HG03139 (cell line): ENCODE results near the gene NIT2.
"Not testable (repeated sequence)": the region's sequence is repeated elsewhere in the genome, so short reads cannot be mapped to it uniquely, and the experiment has no call there.

ENCODE experiments used
- ATAC-seq: cut with Tn5 transposase; IDR thresholded peaks from one replicate; pipeline ENCODE4 v1.9.1; 2021; ENCODE audit not compliant: unreplicated experiment

Gene NIT2

DNA sequence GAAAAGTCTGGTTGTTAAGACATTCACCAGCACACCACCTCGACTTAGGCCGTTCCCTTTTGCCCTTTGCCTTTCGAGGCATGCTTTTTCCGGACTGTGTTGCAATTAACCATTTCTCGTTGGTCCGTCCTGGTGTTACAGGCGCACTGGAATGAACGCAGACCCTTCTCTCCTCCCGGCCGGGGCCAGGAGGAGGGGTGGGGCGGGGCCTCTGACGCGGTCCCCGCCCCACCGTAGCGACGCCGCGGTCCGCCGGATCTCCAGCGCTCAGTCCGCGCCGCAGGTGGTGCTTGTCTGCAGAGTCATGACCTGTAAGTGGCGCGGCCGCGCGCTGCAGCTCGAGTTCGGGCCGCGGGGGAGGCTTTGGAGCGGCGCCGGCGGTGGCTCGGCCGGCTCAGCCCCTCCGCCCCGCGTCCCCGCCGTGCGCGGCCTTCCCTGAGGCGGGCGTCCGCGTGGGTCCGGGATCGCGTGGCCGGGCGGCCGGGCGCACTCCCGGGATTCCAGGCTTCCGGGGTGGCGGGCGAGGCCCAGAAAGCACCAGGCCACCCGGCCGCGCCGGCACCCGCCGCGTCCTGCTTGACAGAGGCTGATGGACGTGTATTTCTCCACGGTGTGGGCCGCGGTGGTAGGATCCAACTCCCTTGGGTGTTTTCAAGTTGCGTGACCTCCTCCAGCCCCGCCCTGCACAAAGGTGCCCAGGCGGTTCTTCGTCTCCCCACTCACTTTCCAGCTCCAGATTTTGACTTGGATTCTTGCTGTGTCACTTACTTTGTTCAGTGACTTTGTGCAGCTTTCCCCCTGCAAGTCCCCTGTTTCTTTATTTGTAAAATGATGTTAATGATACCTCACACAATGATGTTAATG lies at the start of gene NIT2:
TSS of gene NIT2 (plus strand) at position 270 of the 864 bp plus-strand sequence. CDS start at position 305, 35 bp downstream.
- peak; percentile 96 for ATAC-seq

GRCh38 chr3:100288288-100288894 lies 46.2 kb upstream of the NIT2 start:
- ATAC-seq: no peak

- ATAC-seq: no peak
Observed at GRCh38 chr3:100289339-100289738, 45.2 kb upstream of the NIT2 start.

GRCh38 chr3:100295089-100295488 lies 39.5 kb upstream of the NIT2 start:
- ATAC-seq: no peak

DNA sequence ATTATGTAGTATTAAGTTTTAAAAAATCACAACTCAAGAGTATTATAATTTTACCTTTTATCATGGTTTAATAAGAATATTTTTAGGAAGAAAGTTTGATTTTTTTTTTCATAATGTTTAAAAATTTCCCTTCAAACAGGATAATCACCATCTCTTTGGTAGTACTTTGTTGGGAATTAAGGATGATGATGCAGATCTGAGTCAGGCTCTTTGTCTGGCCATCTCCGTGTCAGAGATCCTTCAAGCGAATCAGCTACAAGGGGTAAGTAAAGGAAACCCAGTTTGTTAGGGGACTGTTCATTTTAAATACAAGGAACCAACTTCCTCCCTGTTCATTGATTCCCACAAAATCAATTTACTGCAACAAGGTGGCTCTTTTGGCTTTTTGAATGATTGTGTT lies 36.8 kb upstream of the NIT2 start:
- ATAC-seq: no peak

DNA sequence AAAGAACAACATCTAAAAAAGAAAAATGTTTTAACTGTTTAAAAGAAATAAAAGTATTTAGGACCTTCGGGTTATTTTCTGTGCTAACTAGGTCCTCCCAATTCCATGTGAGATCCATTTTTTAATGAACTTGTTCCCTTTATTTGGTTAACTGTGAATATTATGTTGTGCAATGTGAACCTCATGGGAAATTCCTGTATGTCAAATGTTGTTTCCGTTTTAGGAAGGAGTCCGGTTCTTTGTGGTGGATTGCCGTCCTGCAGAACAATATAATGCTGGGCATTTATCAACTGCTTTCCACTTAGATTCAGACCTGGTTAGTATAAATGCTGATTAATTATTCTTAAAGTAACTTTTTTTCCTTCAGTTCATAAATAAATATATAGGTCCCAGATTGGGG lies 35.5 kb upstream of the NIT2 start:
- no peak for ATAC-seq

DNA sequence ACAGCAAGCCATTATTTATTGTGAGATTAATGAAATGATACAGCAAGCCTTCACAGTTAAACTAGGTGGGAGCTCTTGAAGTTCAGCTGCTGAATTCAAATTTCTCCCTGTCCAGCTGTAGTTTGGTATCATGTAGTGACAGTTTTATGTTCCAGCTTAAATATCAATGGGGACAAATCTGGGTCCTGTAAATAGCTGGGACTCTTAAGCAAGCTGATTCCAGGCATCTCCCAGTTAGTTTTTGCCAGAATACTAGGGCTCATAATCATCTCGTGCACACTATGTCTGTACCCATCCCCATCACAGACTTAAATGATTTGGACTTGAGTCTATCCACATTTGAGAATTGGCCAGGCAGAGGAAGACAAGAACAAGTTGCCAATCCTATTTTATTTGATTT lies 27.9 kb upstream of the NIT2 start:
- ATAC-seq: no peak

DNA sequence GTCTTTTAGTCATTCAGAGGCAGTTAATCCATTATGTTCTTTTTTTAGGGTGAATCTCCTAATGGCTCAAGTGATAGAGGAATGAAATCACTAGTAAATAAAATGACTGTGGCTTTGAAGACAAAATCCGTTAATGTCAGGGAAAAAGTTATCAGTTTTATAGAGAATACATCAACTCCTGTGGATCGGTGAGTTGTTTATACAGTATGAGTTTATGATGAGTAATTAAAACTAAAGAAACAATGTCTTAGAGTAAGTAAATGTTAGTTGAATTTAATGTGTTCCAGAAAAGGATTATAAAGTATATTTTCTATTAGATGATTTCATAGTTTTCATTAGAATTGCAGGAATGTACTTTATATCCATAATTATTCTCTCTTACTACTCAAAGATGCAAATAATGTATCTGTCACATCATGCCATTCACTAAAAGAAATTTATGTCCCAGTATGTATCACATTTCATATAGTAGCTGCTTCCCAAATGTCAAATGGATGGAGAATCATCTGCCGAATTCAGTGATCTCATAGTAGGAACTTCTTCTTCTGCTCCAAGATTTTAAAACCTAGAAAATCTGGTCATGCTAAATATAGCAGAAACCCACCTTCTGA lies 24.1 kb upstream of the NIT2 start:
- ATAC-seq: no peak

DNA sequence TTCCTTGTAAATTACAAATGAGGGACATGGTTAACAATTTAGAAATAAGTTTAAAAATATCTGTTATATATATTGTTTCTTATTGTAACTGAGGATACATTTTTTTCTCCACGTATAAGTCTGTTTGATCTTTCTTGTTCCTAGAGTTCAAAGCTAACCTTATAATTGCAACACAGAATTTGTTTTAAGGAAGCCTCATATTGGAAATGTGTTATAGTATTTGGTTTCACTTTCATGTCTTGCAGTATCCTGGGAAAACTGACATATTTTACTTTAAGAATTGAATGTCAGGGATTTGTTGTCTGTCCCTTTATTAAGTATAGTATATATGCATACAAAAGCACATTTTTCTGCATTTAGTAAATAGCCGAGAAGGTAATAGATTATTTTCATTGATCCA lies 23.5 kb upstream of the NIT2 start:
- no peak for ATAC-seq

DNA sequence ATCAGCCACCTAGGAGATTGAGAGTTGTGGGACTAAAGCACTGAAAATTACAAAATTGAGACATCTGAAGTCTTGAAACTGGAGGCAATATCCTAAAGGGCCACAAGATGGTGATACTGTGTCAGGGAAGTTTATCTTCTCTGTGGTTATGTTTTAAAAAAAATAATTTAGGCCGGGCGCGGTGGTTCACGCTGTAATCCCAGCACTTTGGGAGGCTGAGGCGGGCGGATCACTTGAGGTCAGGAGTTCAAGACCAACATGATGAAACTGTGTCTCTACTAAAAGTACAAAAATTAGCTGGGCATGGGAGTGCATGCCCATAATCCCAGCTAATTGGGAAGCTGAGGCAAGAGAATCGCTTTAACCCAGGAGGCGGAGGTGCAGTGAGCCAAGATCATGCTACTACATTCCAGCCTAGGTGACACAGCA lies 17.9 kb upstream of the NIT2 start:
- ATAC-seq: peak; percentile 67

DNA sequence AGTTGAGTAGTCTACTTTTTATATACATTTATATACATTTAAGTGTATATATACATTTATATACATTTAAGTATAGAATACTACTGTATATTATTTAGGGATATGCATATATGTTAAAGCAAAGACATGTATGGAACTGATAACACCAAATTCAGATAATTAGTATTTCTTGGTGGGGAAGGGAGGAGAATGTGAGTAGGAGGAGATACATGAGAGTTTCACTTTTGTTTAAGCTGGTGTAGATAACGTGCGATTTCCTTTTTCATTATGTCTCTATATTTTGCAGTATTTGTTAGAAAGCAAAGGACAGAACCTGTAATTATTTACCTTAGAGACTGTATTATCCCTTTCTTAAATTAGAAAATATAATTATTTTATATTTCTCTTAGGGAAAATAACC lies 16.6 kb upstream of the NIT2 start:
- ATAC-seq: peak; percentile 66

DNA sequence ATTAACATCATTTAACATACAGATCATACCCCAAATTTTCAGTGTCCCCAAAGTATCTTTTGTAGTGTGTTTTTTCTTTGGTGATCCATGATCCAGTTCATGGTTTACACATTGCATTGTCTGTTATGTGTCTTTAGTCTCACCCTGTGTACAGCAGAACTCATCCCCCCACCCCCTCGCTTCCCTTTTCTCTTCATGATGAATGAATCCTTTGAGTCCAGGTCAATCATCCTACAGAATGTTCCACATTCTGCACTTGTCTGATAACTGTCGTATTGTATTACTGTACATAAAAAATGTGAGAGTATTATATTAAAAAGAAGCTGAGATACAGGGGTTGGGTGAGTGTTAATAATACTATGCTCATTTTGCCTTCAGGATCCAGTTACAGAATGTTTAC lies 14.6 kb upstream of the NIT2 start:
- ATAC-seq: no peak

DNA sequence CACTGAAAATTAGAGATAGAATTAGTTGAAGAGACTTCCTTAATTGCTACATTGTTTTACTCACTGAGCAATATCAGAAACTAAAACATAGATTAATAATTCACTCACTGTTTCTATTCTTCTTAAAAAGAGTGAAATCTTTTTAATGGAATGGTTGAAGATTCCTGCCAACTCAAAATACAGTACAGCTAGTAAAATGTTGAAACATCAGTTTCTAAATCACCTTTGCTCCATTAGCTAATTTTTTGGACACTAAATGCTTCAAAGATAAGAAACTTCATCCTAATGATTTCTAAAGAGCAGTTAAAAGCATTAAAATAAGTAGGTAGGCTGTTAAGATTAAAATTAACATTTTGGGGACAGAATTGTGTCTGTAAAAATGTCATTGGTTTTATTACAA lies 10.5 kb upstream of the NIT2 start:
- no peak for ATAC-seq

- no peak for ATAC-seq
Observed at GRCh38 chr3:100325827-100326226, 8.7 kb upstream of the NIT2 start.

GRCh38 chr3:100327377-100327776 lies 7.2 kb upstream of the NIT2 start:
- not testable (repeated sequence) for ATAC-seq

DNA sequence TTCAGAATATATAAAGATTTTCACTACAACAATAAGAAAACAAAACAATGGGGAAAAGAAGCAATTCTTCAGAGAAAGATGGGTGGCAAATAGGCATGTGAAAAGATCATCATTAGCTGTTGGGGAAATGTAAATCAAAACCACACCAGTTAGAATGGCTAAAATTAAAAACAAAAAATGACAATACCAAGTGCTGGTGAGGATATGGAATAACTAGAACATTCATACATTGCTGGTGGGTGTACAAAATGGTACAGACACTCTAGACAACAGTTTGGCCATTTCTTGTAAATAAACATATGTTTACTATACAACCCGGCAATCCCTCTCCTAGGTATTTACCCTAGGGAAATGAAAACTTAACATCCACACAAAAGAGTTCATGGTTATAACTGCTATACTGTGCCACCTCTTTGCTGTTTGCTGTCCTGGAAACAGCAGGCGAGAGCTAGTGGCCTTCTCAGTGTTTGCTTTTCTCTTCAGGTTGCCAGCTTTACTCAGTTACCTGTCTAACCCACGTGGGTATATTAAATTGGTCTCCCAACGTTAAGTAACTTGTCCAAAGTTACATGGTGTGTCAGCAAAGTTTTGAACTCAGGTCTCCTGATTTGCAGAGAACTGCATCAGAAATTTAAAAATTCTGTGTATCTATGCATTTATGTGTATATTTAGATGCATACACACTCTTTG lies 4.6 kb upstream of the NIT2 start:
- ATAC-seq: no peak

DNA sequence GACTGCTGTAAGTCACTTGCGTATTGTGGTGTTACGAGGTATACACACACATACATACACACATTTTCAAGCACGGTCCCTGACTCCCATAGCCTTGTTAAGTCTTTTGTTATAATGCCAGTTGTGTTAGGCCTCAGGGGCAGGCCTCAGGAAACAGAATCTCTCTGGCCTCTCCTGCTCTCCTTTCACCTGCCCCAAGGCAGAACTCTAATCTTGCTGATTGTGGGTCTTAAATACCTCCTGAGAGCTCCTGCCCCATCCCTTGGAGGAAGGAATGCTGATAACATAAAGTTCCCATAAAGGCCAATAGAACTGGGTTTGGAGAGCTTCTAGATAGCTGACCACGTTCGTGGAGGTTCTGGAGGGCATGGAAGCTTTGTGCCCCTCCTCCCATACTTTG lies 3.9 kb upstream of the NIT2 start:
- ATAC-seq: no peak

- no peak for ATAC-seq
Observed at GRCh38 chr3:100331660-100332059, 2.9 kb upstream of the NIT2 start.

- no peak for ATAC-seq
Observed at GRCh38 chr3:100333051-100333450, 1.5 kb upstream of the NIT2 start.

GRCh38 chr3:100333970-100334487 lies 528 bp upstream of the NIT2 start:
- ATAC-seq: peak; percentile 20

- ATAC-seq: no peak
Observed at GRCh38 chr3:100335434-100335833, 877 bp downstream of the NIT2 start.
